GM23338 (cell line): ENCODE results near the gene ULK4. TPM values are rescaled to one million over a fixed set of nuclear protein-coding genes. Genes with fewer than 3 reads are reported as not detected.

Source experiments
- ATAC-seq: fragments of 200-7000 bp; cut with Tn5 transposase; 3 replicates; pipeline ENCODE4 v1.9.1; 2020
- DNase-seq: peaks from one replicate; pipeline ENCODE4 v3.0.0-alpha.2; 2015; ENCODE audit warnings: low spot score
- H2AFZ ChIP-seq: fragments of 200-600 bp; sonication (generic); 2 replicates; pipeline ENCODE4 v1.8.0; 2016; ENCODE audit warnings: antibody characterized with exemption, mild to moderate bottlenecking, moderate library complexity
- H3F3A ChIP-seq: fragments of 200-600 bp; sonication (generic); replicated peaks from 2 replicates; pipeline ENCODE4 v1.8.0; 2017; ENCODE audit warnings: antibody characterized with exemption, mixed run types, low read depth
- H3K27ac ChIP-seq: fragments of 200-600 bp; sonication (generic); 2 replicates; pipeline ENCODE4 v1.6.1; 2016; ENCODE audit warnings: low read depth
- H3K27me3 ChIP-seq: fragments of 200-600 bp; sonication (generic); 2 replicates; pipeline ENCODE4 v1.8.0; 2016; ENCODE audit warnings: mild to moderate bottlenecking, mixed run types, moderate library complexity; ENCODE audit not compliant: insufficient read depth
- H3K36me3 ChIP-seq: fragments of 200-600 bp; sonication (generic); 2 replicates; pipeline ENCODE4 v1.8.0; 2016; ENCODE audit warnings: mild to moderate bottlenecking; ENCODE audit not compliant: insufficient read depth
- H3K4me1 ChIP-seq: fragments of 200-600 bp; sonication (generic); 2 replicates; pipeline ENCODE4 v1.8.0; 2016; ENCODE audit warnings: mild to moderate bottlenecking, moderate library complexity; ENCODE audit not compliant: insufficient read depth
- H3K4me2 ChIP-seq: fragments of 200-600 bp; sonication (generic); 2 replicates; pipeline ENCODE4 v1.7.1; 2017; ENCODE audit warnings: mixed run types
- H3K4me3 ChIP-seq: fragments of 200-600 bp; sonication (generic); 2 replicates; pipeline ENCODE4 v1.6.1; 2016; ENCODE audit warnings: mixed run types
- H3K79me2 ChIP-seq: fragments of 200-600 bp; sonication (generic); replicated peaks from 2 replicates; pipeline ENCODE4 v1.8.0; 2017; ENCODE audit warnings: mild to moderate bottlenecking; ENCODE audit not compliant: insufficient read depth
- H3K9me2 ChIP-seq: fragments of 200-600 bp; sonication (generic); 2 replicates; pipeline ENCODE4 v1.8.0; 2017; ENCODE audit not compliant: insufficient read depth
- H4K20me1 ChIP-seq: fragments of 200-600 bp; sonication (generic); replicated peaks from 2 replicates; pipeline ENCODE4 v1.8.0; 2017; ENCODE audit warnings: mild to moderate bottlenecking; ENCODE audit not compliant: insufficient read depth
- H3K27ac Mint-ChIP-seq: 2 replicates; pipeline ENCODE4 v1.8.0; 2020; ENCODE audit warnings: inconsistent platforms, mild to moderate bottlenecking, moderate library complexity, mixed read lengths
- H3K27me3 Mint-ChIP-seq: 3 replicates; pipeline ENCODE4 v1.8.0; 2022; ENCODE audit warnings: low read depth, mild to moderate bottlenecking, moderate library complexity, mixed read lengths, inconsistent platforms; ENCODE audit not compliant: insufficient read depth, poor library complexity
- H3K36me3 Mint-ChIP-seq: 3 replicates; pipeline ENCODE4 v1.8.0; 2021; ENCODE audit warnings: low read depth, mild to moderate bottlenecking, inconsistent platforms, moderate library complexity, mixed read lengths
- H3K4me1 Mint-ChIP-seq: 3 replicates; pipeline ENCODE4 v1.8.0; 2020; ENCODE audit warnings: mild to moderate bottlenecking, inconsistent platforms, mixed read lengths
- H3K4me3 Mint-ChIP-seq: 3 replicates; pipeline ENCODE4 v1.8.0; 2021; ENCODE audit warnings: moderate library complexity, mild to moderate bottlenecking, inconsistent platforms, mixed read lengths
- H3K9me3 Mint-ChIP-seq: 3 replicates; pipeline ENCODE4 v1.8.0; 2020; ENCODE audit warnings: moderate library complexity, mild to moderate bottlenecking, inconsistent platforms, mixed read lengths
- CREB1 ChIP-seq: fragments of 250-450 bp; sonication (Bioruptor Pico); IDR thresholded peaks from 2 replicates; pipeline ENCODE4 v1.5.0; 2020; ENCODE audit warnings: low read depth, mild to moderate bottlenecking, moderate library complexity
- CTCF ChIP-seq, 2 experiments: fragments of 200-600 bp in 1 of 2; sonication (generic) in 1 of 2; conservative IDR thresholded peaks; 2 replicates each; pipeline versions ENCODE4 v1.5.1 to v1.6.1; 2016 to 2017; ENCODE audit warnings: antibody characterized with exemption in 2 of 2, low read depth in 2 of 2, mild to moderate bottlenecking in 2 of 2, moderate library complexity in 1 of 2
- ETS1 ChIP-seq: IDR thresholded peaks from 2 replicates; pipeline ENCODE4 v1.6.1; 2016; ENCODE audit warnings: antibody characterized with exemption
- EZH2 ChIP-seq: fragments of 200-600 bp; sonication (generic); IDR thresholded peaks from one replicate; pipeline ENCODE4 v1.8.0; 2017; ENCODE audit warnings: antibody characterized with exemption, mild to moderate bottlenecking, low read depth; ENCODE audit not compliant: unreplicated experiment
- EZH2phosphoT487 ChIP-seq: fragments of 200-600 bp; sonication (generic); IDR thresholded peaks from one replicate; pipeline ENCODE4 v1.8.1; 2018; ENCODE audit warnings: antibody characterized with exemption; ENCODE audit not compliant: unreplicated experiment
- JUNB ChIP-seq: IDR thresholded peaks from one replicate; pipeline ENCODE4 v1.6.1; 2016; ENCODE audit warnings: antibody characterized with exemption; ENCODE audit not compliant: unreplicated experiment
- NANOG ChIP-seq: IDR thresholded peaks from 2 replicates; pipeline ENCODE4 v1.6.1; 2016; ENCODE audit warnings: antibody characterized with exemption, borderline replicate concordance
- POLR2AphosphoS5 ChIP-seq: IDR thresholded peaks from 2 replicates; pipeline ENCODE4 v1.6.1; 2016; ENCODE audit warnings: antibody characterized with exemption, low read depth
- REST ChIP-seq: IDR thresholded peaks from one replicate; pipeline ENCODE4 v1.6.1; 2018; ENCODE audit warnings: antibody characterized with exemption; ENCODE audit not compliant: unreplicated experiment
- STAT1 ChIP-seq: IDR thresholded peaks from one replicate; pipeline ENCODE4 v1.6.1; 2016; ENCODE audit warnings: antibody characterized with exemption; ENCODE audit not compliant: unreplicated experiment
- ZNF114 ChIP-seq: fragments of 250-450 bp; sonication (Bioruptor Pico); IDR thresholded peaks from 2 replicates; pipeline ENCODE4 v1.5.0; 2020; ENCODE audit warnings: mild to moderate bottlenecking, moderate library complexity
- ZNF331 ChIP-seq: fragments of 250-450 bp; sonication (Bioruptor Pico); IDR thresholded peaks from 2 replicates; pipeline ENCODE4 v1.5.0; 2020; ENCODE audit warnings: low read depth, mild to moderate bottlenecking, moderate library complexity
- polyA plus RNA-seq: library from polyadenylated mRNA; unstranded; fragments of >200 nt; fragmentation: Nextera tagmentation; extraction: Ambion mirVana; gene quantifications from 2 replicates; pipeline ENCODE4 v1.2.1, GENCODE V29; 2016
- total RNA-seq: library from RNA; depleted of rRNA; stranded (reverse); fragments of >200 nt; shearing (Covaris generic); gene quantifications from 2 replicates; pipeline ENCODE4 v1.2.3, GENCODE V29; 2014
- TF ChIP-seq, protein P1 (sequence below): fragments of 250-450 bp; sonication (Bioruptor Pico); IDR thresholded peaks from 2 replicates; pipeline ENCODE4 v1.5.0; 2020; ENCODE audit warnings: mild to moderate bottlenecking, moderate library complexity

ULK4 gene
- total and polyA plus RNA-seq, 2 experiments from 2014 or later: 20.8 to 41.4 TPM

GRCh38 chr3:41244620-41245336, 717.1 kb downstream of the ULK4 start:
- Histone ChIP-seq H3K27ac (no peak overlapping the region), H3K4me2 (no peak overlapping the region), H3K36me3 (peaks cover 5% of the 10 kb centered on the region; the same call in 1 of the 2 replicates), H3F3A (no peaks in the 10 kb centered on the region), H3K4me3 (no peak overlapping the region), H3K4me1 (no peaks in the 10 kb centered on the region), H3K9me2 (no peaks in the 10 kb centered on the region), H2AFZ (no peak overlapping the region), H4K20me1 (no peaks in the 10 kb centered on the region; the same call in 1 of the 2 replicates), H3K79me2 (no peaks in the 10 kb centered on the region), H3K27me3 (no peaks in the 10 kb centered on the region)
- Mint-ChIP-seq H3K27ac (peak overlapping the region; percentile 44; the same call in 1 of the 2 replicates), H3K4me3 (no peak overlapping the region), H3K9me3 (no peaks in the 10 kb centered on the region; the same call in 2 of the 3 replicates), H3K4me1 (peaks cover 6% of the 10 kb centered on the region; the same call in 2 of the 3 replicates), H3K27me3 (peaks cover 3% of the 10 kb centered on the region), H3K36me3 (peaks cover 27% of the 10 kb centered on the region; the same call in 2 of the 3 replicates)
- ATAC-seq (0 out of 3 replicates have a peak, but pooled peaks have one; percentile 4), DNase-seq (no peak)
- no peak for TF ChIP-seq STAT1
- TF ChIP-seq, protein P1, sequence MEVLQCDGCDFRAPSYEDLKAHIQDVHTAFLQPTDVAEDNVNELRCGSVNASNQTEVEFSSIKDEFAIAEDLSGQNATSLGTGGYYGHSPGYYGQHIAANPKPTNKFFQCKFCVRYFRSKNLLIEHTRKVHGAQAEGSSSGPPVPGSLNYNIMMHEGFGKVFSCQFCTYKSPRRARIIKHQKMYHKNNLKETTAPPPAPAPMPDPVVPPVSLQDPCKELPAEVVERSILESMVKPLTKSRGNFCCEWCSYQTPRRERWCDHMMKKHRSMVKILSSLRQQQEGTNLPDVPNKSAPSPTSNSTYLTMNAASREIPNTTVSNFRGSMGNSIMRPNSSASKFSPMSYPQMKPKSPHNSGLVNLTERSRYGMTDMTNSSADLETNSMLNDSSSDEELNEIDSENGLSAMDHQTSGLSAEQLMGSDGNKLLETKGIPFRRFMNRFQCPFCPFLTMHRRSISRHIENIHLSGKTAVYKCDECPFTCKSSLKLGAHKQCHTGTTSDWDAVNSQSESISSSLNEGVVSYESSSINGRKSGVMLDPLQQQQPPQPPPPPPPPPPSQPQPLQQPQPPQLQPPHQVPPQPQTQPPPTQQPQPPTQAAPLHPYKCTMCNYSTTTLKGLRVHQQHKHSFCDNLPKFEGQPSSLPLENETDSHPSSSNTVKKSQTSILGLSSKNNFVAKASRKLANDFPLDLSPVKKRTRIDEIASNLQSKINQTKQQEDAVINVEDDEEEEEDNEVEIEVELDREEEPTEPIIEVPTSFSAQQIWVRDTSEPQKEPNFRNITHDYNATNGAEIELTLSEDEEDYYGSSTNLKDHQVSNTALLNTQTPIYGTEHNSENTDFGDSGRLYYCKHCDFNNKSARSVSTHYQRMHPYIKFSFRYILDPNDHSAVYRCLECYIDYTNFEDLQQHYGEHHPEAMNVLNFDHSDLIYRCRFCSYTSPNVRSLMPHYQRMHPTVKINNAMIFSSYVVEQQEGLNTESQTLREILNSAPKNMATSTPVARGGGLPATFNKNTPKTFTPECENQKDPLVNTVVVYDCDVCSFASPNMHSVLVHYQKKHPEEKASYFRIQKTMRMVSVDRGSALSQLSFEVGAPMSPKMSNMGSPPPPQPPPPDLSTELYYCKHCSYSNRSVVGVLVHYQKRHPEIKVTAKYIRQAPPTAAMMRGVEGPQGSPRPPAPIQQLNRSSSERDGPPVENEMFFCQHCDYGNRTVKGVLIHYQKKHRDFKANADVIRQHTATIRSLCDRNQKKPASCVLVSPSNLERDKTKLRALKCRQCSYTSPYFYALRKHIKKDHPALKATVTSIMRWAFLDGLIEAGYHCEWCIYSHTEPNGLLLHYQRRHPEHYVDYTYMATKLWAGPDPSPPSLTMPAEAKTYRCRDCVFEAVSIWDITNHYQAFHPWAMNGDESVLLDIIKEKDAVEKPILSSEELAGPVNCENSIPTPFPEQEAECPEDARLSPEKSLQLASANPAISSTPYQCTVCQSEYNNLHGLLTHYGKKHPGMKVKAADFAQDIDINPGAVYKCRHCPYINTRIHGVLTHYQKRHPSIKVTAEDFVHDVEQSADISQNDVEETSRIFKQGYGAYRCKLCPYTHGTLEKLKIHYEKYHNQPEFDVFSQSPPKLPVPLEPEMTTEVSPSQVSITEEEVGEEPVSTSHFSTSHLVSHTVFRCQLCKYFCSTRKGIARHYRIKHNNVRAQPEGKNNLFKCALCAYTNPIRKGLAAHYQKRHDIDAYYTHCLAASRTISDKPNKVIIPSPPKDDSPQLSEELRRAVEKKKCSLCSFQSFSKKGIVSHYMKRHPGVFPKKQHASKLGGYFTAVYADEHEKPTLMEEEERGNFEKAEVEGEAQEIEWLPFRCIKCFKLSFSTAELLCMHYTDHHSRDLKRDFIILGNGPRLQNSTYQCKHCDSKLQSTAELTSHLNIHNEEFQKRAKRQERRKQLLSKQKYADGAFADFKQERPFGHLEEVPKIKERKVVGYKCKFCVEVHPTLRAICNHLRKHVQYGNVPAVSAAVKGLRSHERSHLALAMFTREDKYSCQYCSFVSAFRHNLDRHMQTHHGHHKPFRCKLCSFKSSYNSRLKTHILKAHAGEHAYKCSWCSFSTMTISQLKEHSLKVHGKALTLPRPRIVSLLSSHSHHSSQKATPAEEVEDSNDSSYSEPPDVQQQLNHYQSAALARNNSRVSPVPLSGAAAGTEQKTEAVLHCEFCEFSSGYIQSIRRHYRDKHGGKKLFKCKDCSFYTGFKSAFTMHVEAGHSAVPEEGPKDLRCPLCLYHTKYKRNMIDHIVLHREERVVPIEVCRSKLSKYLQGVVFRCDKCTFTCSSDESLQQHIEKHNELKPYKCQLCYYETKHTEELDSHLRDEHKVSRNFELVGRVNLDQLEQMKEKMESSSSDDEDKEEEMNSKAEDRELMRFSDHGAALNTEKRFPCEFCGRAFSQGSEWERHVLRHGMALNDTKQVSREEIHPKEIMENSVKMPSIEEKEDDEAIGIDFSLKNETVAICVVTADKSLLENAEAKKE (CRISPR knock-in tag): no peak
- TF ChIP-seq EZH2phosphoT487: no peak
- no peak for TF ChIP-seq ZNF114 (CRISPR knock-in tag)
- no peak for TF ChIP-seq EZH2
- no peak for TF ChIP-seq JUNB
- no peak for TF ChIP-seq CREB1 (CRISPR knock-in tag)
- no peak for TF ChIP-seq CTCF (conservative IDR thresholded peaks at IDR 0.05; ENCODE audit: low read depth in 2 of 2)
- TF ChIP-seq ZNF331: no peak
- no peak for TF ChIP-seq ETS1
- no peak for TF ChIP-seq POLR2AphosphoS5
- no peak for TF ChIP-seq REST
- no peak for TF ChIP-seq NANOG
